HepG2 (cell line): ENCODE results near the gene PLCB1. TPM values are rescaled to one million over a fixed set of nuclear protein-coding genes. Genes with fewer than 3 reads are reported as not detected.

Experiments used
- ATAC-seq: fragments of 200-7000 bp; cut with Tn5 transposase; 3 replicates; pipeline ENCODE4 v1.9.1; 2020; ENCODE audit warnings: mild to moderate bottlenecking, moderate library complexity
- BruUV-seq: library from RNA; stranded (reverse); fragments of 400-500 nt; replicated peaks from 2 replicates; lab custom pipeline; 2021; lab: Mats Ljungman, UMichigan
- CTCF ChIA-PET: fragments of 300-600 bp; formaldehyde crosslinking; extraction: SDS; loops from one replicate; lab custom pipeline; 2021; ENCODE audit warnings: low total read pairs, inconsistent platforms, low intra/inter-chr PET ratio; lab: Yijun Ruan, JAX
- POLR2A ChIA-PET: fragments of 350-600 bp; sonication (Branson Sonifier 250); formaldehyde crosslinking; loops from one replicate; lab custom pipeline; 2020; ENCODE audit warnings: antibody characterized with exemption, inconsistent platforms; lab: Yijun Ruan, JAX
- DNase-seq: peaks from one replicate; pipeline ENCODE4 v3.0.0-alpha.2; 2015; ENCODE audit warnings: low spot score
- FAIRE-seq: peaks from 3 replicates; lab custom pipeline; 2011; peaks lifted over from hg19 to GRCh38; lab: Jason Lieb, UNC
- H2AFZ ChIP-seq: one replicate; pipeline ENCODE4 v1.6.1; 2011; ENCODE audit warnings: low read length, inconsistent platforms
- H3K27ac ChIP-seq: fragments of 300-600 bp; 3 replicates; pipeline ENCODE4 v1.8.0; 2011; ENCODE audit warnings: mixed run types, mild to moderate bottlenecking, mixed read lengths, low read length, inconsistent platforms; ENCODE audit not compliant: insufficient read depth; ENCODE audit errors: extremely low read length
- H3K27me3 ChIP-seq, 2 experiments: fragments of 200-600 bp in 1 of 2; 2 replicates in 1 of 2; 3 replicates in 1 of 2; pipeline versions ENCODE4 v1.6.0 to v1.8.0; 2011; ENCODE audit warnings: low read length in 2 of 2, mild to moderate bottlenecking in 2 of 2, moderate library complexity in 2 of 2, inconsistent platforms in 1 of 2; ENCODE audit not compliant: insufficient read depth in 2 of 2, control insufficient read depth in 1 of 2
- H3K36me3 ChIP-seq, 2 experiments: fragments of 200-600 bp in 1 of 2; replicated peaks in 1 of 2; 2 replicates in 1 of 2; 3 replicates in 1 of 2; pipeline versions ENCODE4 v1.5.1 to v1.8.0; 2011; ENCODE audit warnings: low read length in 2 of 2, inconsistent platforms in 1 of 2; ENCODE audit not compliant: insufficient read depth in 2 of 2, control insufficient read depth in 1 of 2
- H3K4me1 ChIP-seq: 2 replicates; pipeline ENCODE4 v1.5.1; 2012; ENCODE audit warnings: low read length, inconsistent platforms; ENCODE audit not compliant: insufficient read depth
- H3K4me2 ChIP-seq: 2 replicates; pipeline ENCODE4 v1.6.0; 2011; ENCODE audit warnings: low read depth, low read length, inconsistent platforms
- H3K4me3 ChIP-seq, 3 experiments: fragments of 200-600 bp in 1 of 3; sonication (generic), shearing (Covaris generic) in 1 of 3; replicated peaks in 1 of 3; 2 replicates each; pipeline ENCODE4 v1.5.1; 2011 to 2016; ENCODE audit warnings: low read length in 3 of 3, inconsistent platforms in 2 of 3, low read depth in 2 of 3, mild to moderate bottlenecking in 2 of 3, control low read depth in 1 of 3, mixed read lengths in 1 of 3; ENCODE audit not compliant: insufficient read depth in 1 of 3
- H3K79me2 ChIP-seq: one replicate; pipeline ENCODE4 v1.6.1; 2011; ENCODE audit warnings: low read length, inconsistent platforms; ENCODE audit not compliant: insufficient read depth
- H3K9ac ChIP-seq: 2 replicates; pipeline ENCODE4 v1.6.0; 2011; ENCODE audit warnings: mild to moderate bottlenecking, low read depth, low read length, inconsistent platforms; ENCODE audit not compliant: insufficient read depth
- H3K9me3 ChIP-seq: 2 replicates; pipeline ENCODE4 v1.5.1; 2012; ENCODE audit warnings: mild to moderate bottlenecking, low read length
- H4K20me1 ChIP-seq: 2 replicates; pipeline ENCODE4 v1.6.0; 2011; ENCODE audit warnings: inconsistent platforms, mild to moderate bottlenecking, low read length, moderate library complexity; ENCODE audit not compliant: insufficient read depth
- MAFF ChIP-seq: IDR thresholded peaks from 2 replicates; pipeline ENCODE4 v1.6.1; 2011; ENCODE audit warnings: low read depth, low read length, improper control_type of control experiment
- MAFK ChIP-seq, 2 experiments: IDR thresholded peaks in 1 of 2; conservative IDR thresholded peaks in 1 of 2; 2 replicates each; pipeline ENCODE4 v1.6.1; 2011; ENCODE audit warnings: improper control_type of control experiment in 2 of 2, low read length in 2 of 2
- NPAS2 ChIP-seq: sonication (generic); formaldehyde crosslinking; IDR thresholded peaks from 2 replicates; pipeline ENCODE4 v1.8.0; 2022; ENCODE audit warnings: mild to moderate bottlenecking, missing genetic modification reagents, borderline replicate concordance
- NR3C1 ChIP-seq: sonication (generic); formaldehyde crosslinking; IDR thresholded peaks from 2 replicates; pipeline ENCODE4 v1.4.0; 2020; ENCODE audit warnings: missing genetic modification reagents
- PRDM10 ChIP-seq: sonication (generic); formaldehyde crosslinking; IDR thresholded peaks from 2 replicates; pipeline ENCODE4 v1.4.0; 2020; ENCODE audit warnings: low read depth, missing genetic modification reagents
- RARG ChIP-seq: sonication (generic); formaldehyde crosslinking; IDR thresholded peaks from 2 replicates; pipeline ENCODE4 v1.4.0; 2020; ENCODE audit warnings: low read depth, mild to moderate bottlenecking, missing genetic modification reagents
- SMC3 ChIP-seq: IDR thresholded peaks from 2 replicates; pipeline ENCODE4 v1.6.1; 2011; ENCODE audit warnings: low read length, improper control_type of control experiment
- THAP11 ChIP-seq: IDR thresholded peaks from 2 replicates; pipeline ENCODE4 v1.6.1; 2016; ENCODE audit warnings: missing biosample characterization, missing genetic modification reagents
- ZNF709 ChIP-seq: sonication (generic); formaldehyde crosslinking; IDR thresholded peaks from 2 replicates; pipeline ENCODE4 v1.5.0; 2020; ENCODE audit warnings: mild to moderate bottlenecking, missing genetic modification reagents
- WGBS: methylation state at CpG from one replicate; pipeline ENCODE4 v1.1.6; 2017; ENCODE audit warnings: low lambda C conversion rate; 5-methylcytosine and 5-hydroxymethylcytosine counted together
- in situ Hi-C: cut with HindIII; loops from 2 replicates; pipeline ENCODE4 v1.10.0; 2017; ENCODE audit warnings: low pct_unique_long_range_greater_than_20kb; ENCODE audit not compliant: extremely low pct_ligation_motif_present
- intact Hi-C: fragments of 100-400 bp; cut with micrococcal nuclease; formaldehyde crosslinking; loops from one replicate; pipeline ENCODE4 v1.10.0; 2022; ENCODE audit not compliant: unreplicated experiment
- polyA plus RNA-seq, 8 experiments: library from polyadenylated mRNA; depleted of rRNA in 3 of 8; stranded (reverse) in 7 of 8; unstranded in 1 of 8; fragments of >200 nt; fragmentation: Illumina TruSeq in 4 of 8; extraction: Trizol in 4 of 8; gene quantifications; 2 replicates each; pipeline versions ENCODE4 v1.2.1 to v1.2.3, GENCODE V29; 2011 to 2016; ENCODE audit warnings: low read depth in 4 of 8, missing spikeins in 1 of 8, mixed read lengths in 1 of 8; ENCODE audit not compliant: insufficient read depth in 1 of 8
- total RNA-seq, 5 experiments: library from RNA; depleted of rRNA; stranded (reverse); fragments of >200 nt; fragmentation: Illumina TruSeq; extraction: Trizol; gene quantifications; 2 replicates each; pipeline ENCODE4 v1.2.3, GENCODE V29; 2016; ENCODE audit warnings: low read depth in 1 of 5
- TF ChIP-seq, protein P1 (sequence below): sonication (generic); formaldehyde crosslinking; IDR thresholded peaks from 2 replicates; pipeline ENCODE4 v1.4.0; 2020; ENCODE audit warnings: missing genetic modification reagents

The PLCB1 gene
- total and polyA plus RNA-seq, 2 of the 13 experiments (the other 11 are each of a cell fraction or from before 2014, with no cell fraction given): 42.4 to 55.9 TPM

DNA sequence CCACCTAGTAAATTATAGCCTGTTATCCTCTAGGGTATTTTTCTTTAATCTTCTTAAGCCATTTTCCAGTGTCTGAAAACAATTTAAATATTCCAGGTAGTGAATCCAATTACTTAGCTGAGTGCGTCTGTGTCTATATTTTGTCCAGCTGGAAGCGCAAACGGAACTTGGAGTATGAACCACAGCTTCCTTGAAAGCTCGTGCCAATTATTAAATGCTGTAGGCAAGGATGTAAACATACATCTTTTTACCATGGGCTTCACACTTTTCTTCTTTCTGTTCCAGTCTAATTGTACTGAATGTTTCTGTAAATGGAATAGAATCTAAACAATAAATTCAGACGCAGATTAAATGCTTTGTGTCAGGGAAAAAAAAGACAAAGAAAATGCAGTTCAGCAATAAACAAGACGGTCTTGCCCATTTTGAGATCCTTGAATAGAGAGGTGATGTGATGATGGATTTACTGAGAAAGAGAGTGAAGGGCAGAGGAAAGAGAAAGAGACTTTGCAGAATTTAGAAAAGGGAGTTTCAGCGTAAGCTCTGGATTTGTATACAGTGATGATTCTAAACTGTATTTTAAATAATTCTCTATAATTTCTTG lies 1.9 kb downstream of the PLCB1 start:
- peak overlapping the region; percentile 86 for H3K4me2 ChIP-seq
- peak overlapping the region; percentile 76; the same call in 1 of the 2 replicates for H3K9ac ChIP-seq
- POLR2A ChIA-PET: interaction anchor here (0.9 to 1.6 kb wide), 7 partner anchors 11 to 253 kb away, joined by 3 to 7 read pairs (median 3); no protein-coding TSS in a partner anchor
- WGBS: 92% methylated on average over 7 of the region's 7 CpGs
- no TSS peak for BruUV-seq
- peaks cover 65% of the 10 kb centered on the region for H3K4me1 ChIP-seq
- peaks cover 65% of the 10 kb centered on the region for H3K79me2 ChIP-seq
- H3K27ac ChIP-seq: no peak overlapping the region
- H3K36me3 ChIP-seq: peaks cover 4 to 9% of the 10 kb centered on the region in 2 experiments
- no peaks in the 10 kb centered on the region for H3K9me3 ChIP-seq
- intact Hi-C loops (loop anchor here (2.0 to 5.0 kb wide), 2 partner anchors 21 to 92 kb away; no protein-coding TSS in a partner anchor), in situ Hi-C loops (loop anchor here (5.0 to 10.0 kb wide), 5 partner anchors 111 to 588 kb away; no protein-coding TSS in a partner anchor)
- DNase-seq (no peak), ATAC-seq (no peak), FAIRE-seq (peak; percentile 4)
- TF ChIP-seq RARG (CRISPR knock-in tag) (no peak), ZNF709 (CRISPR knock-in tag) (0 out of 2 replicates have a peak, but pooled peaks have one; percentile 35), MAFF (peak; percentile 52), SMC3 (no peak), NR3C1 (CRISPR knock-in tag) (no peak), MAFK (conservative IDR thresholded peaks at IDR 0.05 in 1 of 2, IDR thresholded peaks at IDR 0.05 in 1 of 2; ENCODE audit: low read length in 2 of 2) (peak; percentile 43 to 53; a peak in 3 of 4 replicates), PRDM10 (no peak), NPAS2 (CRISPR knock-in tag) (no peak), THAP11 (CRISPR knock-in tag) (0 out of 2 replicates have a peak, but pooled peaks have one; percentile 15)
- TF ChIP-seq, protein P1, sequence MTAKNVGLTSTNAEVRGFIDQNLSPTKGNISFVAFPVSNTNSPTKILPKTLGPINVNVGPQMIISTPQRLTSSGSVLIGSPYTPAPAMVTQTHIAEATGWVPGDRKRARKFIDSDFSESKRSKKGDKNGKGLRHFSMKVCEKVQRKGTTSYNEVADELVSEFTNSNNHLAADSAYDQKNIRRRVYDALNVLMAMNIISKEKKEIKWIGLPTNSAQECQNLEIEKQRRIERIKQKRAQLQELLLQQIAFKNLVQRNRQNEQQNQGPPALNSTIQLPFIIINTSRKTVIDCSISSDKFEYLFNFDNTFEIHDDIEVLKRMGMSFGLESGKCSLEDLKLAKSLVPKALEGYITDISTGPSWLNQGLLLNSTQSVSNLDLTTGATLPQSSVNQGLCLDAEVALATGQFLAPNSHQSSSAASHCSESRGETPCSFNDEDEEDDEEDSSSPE (CRISPR knock-in tag): no peak
- H4K20me1 ChIP-seq: no peaks in the 10 kb centered on the region
- H3K4me3 ChIP-seq: peak overlapping the region; percentile 76 to 87 (median 84); a peak in 5 of 6 replicates
- CTCF ChIA-PET: no interaction called here
- H3K27me3 ChIP-seq: no peaks in the 10 kb centered on the region; a peak in 1 of 5 replicates
- H2AFZ ChIP-seq: no peak overlapping the region
